GM18870 (cell line): Measurements from ENCODE around the gene EARS2.
"Not testable (repeated sequence)": the region's sequence is repeated elsewhere in the genome, so short reads cannot be mapped to it uniquely, and the experiment has no call there.

Source experiments
- ATAC-seq: cut with Tn5 transposase; IDR thresholded peaks from one replicate; pipeline ENCODE4 v1.9.1; 2021; ENCODE audit warnings: moderate library complexity; ENCODE audit not compliant: unreplicated experiment

Gene EARS2

DNA sequence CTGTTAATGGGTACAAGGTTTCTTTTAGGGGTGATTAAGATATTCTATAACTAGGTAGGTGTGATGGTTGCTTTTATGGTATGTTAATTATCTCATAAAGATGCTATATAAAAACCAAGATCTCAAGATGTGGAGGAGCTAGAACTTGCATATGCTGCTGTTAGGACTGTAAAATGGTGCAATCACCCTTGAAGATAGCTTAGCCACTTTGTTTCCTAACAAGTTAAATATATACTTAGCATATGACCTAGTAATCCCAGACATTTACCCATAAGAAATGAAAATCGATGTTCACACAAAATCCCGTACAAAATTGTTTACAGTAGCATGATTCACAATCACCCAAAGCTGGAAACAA lies 71.9 kb downstream of the EARS2 start:
- no peak for ATAC-seq

DNA sequence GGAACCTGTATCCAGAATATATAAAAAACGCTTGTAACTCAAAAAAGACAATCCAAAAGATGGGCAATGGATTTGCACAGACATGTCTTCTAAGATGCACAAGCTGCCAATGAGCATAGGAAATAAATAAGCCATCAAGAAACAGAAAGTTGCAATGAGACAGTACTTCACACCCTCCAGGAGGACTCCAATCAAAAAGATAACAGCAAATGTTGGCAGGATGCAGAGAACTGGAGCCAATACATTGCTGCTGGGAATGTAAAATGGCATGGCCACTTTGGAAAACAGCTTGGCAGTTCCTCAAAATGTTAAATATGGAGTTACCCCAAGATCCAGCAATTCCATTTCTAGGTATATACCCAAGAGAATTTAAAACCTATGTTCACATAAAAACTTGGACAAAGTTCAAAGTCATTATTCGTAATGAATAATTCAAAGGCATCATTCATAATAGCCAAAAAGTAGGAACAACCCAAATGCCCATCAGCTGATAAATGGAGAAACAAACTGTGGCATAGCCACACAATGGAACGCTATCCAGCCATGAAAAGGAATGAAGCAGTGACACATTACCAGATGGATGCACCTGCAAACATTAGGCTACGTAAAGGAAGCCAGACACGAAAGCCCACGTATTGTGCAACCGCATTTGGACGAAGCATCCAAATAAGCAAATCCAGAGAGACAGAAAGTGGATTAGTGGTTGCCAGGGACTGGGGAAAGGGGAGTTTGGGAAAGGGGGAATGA lies 72.5 kb downstream of the EARS2 start:
- ATAC-seq: no peak

DNA sequence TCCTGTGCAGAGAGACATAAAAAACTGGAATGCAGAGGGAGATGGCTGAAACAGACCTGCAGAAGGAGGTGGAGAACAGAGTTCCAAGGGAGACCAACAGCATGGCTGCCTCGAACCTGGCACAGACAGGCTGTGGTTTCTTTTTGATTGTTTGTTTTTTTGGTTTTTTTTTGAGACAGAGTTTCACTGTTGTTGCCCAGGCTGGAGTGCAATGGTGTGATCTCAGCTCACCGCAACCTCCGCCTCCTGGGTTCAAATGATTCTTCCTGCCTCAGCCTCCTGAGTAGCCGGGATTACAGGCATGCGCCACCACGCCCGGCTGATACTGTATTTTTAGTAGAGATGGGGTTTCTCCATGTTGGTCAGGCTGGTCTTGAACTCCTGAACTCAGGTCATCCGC lies 73.7 kb downstream of the EARS2 start:
- ATAC-seq: not testable (repeated sequence)

DNA sequence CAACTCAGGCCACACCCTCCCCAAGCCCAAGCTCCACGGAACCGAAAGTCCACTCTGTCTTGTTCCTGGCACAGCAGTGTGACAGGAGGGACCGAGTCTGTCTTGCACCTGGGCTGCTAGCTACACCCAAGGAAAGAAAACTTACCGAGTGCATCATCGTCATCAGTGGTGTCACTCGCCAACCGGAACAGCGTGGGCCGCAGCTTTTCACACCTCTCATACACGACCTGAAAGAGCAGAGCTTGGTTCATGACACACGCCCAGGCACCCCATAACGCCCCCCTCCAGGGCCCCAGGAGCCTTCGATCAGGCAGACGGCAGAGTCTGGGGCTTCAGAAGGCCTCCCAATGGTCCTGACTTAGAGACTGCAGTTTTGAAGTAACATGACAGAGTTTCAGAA lies 74.4 kb downstream of the EARS2 start:
- no peak for ATAC-seq

DNA sequence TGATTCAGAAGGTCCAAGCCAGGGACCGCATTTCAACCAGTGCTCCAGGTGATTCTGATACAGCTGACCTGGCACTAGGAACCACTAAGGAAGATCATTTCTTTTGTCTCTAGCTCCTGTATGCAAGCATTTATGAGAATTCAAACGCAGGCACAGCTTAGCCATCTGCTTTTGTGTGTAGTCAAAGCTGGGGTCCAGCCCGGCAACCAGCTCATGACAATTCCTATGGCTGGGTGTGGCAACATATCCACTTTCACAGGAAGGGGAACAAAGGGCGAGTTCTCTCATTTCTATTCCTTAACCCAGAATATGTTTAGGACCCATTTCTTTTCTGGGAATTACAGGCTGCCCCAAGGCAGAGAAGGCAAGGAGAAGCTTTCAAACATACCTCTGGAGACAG lies 76.9 kb downstream of the EARS2 start:
- ATAC-seq: no peak

DNA sequence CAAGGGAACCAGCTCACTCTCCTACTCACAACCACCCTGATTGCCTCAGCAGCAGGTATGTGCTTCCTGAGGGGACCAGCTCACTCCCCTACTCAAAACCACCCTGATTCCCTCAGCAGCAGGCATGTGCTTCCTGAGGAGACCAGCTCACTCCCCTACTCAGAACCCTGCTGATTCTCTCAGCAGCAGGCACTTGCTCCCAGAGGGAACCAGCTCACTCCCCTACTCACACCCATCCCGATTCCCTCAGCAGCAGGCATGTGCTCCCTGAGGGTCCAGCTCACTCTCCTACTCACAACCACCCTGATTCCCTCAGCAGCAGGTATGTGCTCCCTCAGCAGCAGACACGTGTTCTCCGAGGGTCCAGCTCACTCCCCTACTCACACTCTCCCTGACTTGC lies 78.0 kb downstream of the EARS2 start:
- no peak for ATAC-seq

DNA sequence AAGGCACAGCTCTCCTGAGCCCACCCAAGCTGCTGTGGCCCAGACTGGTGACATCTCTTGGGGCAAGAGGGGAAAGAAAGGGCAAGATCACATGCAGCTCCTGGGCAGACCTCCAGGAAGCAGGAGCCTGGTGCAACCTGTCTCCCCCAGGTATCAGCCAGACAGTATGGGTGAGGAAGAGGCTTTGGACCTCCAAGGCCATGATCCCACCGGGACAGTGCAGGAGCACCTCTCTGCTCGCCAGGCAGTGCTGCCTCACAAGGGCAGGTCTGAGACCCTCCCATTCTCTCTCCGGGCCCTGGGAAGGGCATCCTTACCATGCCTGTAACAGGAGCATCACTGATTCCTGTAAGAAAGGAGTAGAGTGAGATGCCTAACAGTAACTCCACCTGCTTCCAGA lies 78.6 kb downstream of the EARS2 start:
- ATAC-seq: no peak

DNA sequence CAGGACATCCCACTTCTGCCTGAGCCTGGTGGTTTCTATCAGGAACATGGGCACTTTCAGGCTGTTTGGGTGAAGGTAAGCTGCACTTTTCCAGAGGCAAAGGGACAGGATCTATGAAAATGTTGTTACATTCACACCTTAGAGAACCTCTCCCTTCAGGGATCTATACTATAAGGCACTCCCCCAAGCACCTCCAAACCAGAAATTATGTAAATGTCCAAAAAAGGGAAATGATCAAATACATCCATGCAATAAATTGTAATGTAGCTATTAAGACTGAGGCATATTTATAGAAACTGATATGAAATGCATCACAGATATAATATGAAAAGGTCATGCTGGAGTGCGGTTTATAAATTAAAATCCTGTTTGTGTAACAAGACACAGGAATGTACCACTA lies 80.9 kb downstream of the EARS2 start:
- no peak for ATAC-seq
